Endothelial cell of umbilical vein (primary cell): Measurements from ENCODE around the gene FBXL4.

Source experiments
- POLR2A ChIP-seq: IDR thresholded peaks from 2 replicates; pipeline ENCODE4 v1.6.1; 2012; ENCODE audit warnings: low read depth, mild to moderate bottlenecking, control low read depth, low read length
- TF ChIP-seq, protein P1 (sequence below), 2 donors: IDR thresholded peaks; 1 replicate in 1 of 2; 2 replicates in 1 of 2; pipeline ENCODE4 v1.5.1; 2011; ENCODE audit warnings: low read length in 2 of 2, mild to moderate bottlenecking in 2 of 2, moderate library complexity in 2 of 2, control low read depth in 1 of 2, inconsistent platforms in 1 of 2, low read depth in 1 of 2; ENCODE audit not compliant: insufficient read depth in 1 of 2; ENCODE audit errors: extremely low read depth in 1 of 2

DNA sequence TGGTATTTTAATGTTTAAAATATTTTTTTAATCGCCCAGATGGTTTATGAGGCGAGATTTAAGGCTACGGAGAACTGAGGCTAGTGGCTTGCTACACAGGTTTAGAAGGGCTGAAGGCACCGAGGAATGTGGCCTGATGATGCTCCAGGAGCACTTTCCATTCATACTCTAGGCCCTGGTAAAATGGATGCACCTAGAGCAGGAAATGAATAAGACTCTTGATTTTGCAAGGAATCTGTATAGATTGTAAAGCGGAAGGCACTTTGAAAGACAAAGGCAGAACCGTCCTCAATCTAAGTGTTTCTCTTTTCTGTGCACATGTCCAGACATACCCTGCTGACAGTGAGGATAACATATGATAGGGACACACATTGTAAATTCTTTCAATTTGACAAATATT is 83.2 kb downstream of the FBXL4 start:
- TF ChIP-seq, protein P1, sequence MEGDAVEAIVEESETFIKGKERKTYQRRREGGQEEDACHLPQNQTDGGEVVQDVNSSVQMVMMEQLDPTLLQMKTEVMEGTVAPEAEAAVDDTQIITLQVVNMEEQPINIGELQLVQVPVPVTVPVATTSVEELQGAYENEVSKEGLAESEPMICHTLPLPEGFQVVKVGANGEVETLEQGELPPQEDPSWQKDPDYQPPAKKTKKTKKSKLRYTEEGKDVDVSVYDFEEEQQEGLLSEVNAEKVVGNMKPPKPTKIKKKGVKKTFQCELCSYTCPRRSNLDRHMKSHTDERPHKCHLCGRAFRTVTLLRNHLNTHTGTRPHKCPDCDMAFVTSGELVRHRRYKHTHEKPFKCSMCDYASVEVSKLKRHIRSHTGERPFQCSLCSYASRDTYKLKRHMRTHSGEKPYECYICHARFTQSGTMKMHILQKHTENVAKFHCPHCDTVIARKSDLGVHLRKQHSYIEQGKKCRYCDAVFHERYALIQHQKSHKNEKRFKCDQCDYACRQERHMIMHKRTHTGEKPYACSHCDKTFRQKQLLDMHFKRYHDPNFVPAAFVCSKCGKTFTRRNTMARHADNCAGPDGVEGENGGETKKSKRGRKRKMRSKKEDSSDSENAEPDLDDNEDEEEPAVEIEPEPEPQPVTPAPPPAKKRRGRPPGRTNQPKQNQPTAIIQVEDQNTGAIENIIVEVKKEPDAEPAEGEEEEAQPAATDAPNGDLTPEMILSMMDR (IDR thresholded peaks at IDR 0.05; ENCODE audit: extremely low read depth in 1 of 2, insufficient read depth in 1 of 2, low read depth in 1 of 2, low read length in 2 of 2): no peak
- no peak for TF ChIP-seq POLR2A
